HUES64 (cell line): Measurements from ENCODE around the gene ATXN10.

Experiments
- H3K27ac ChIP-seq: 2 replicates; pipeline ENCODE4 v1.7.0; 2013; ENCODE audit warnings: low read depth, low read length, inconsistent platforms
- H3K27me3 ChIP-seq: 2 replicates; pipeline ENCODE4 v1.6.1; 2013; ENCODE audit warnings: mild to moderate bottlenecking, low read length; ENCODE audit not compliant: insufficient read depth
- H3K36me3 ChIP-seq: 2 replicates; pipeline ENCODE4 v1.6.1; 2013; ENCODE audit warnings: mild to moderate bottlenecking, low read length; ENCODE audit not compliant: insufficient read depth
- H3K4me1 ChIP-seq: 2 replicates; pipeline ENCODE4 v1.6.1; 2013; ENCODE audit warnings: mild to moderate bottlenecking, low read length, moderate library complexity; ENCODE audit not compliant: insufficient read depth
- H3K4me3 ChIP-seq: 2 replicates; pipeline ENCODE4 v1.5.1; 2013; ENCODE audit warnings: mild to moderate bottlenecking, low read length, moderate library complexity
- H3K9ac ChIP-seq: 2 replicates; pipeline ENCODE4 v1.6.1; 2013; ENCODE audit warnings: mild to moderate bottlenecking, low read depth, low read length
- H3K9me3 ChIP-seq: 2 replicates; pipeline ENCODE4 v1.6.1; 2013; ENCODE audit warnings: low read depth, low read length; ENCODE audit not compliant: insufficient read depth
- WGBS: fragments of 150-250, 120-280 bp; methylation state at CpG from one replicate; pipeline ENCODE4 v1.1.7; 2013; ENCODE audit warnings: missing lambda C conversion rate; 5-methylcytosine and 5-hydroxymethylcytosine counted together

The ATXN10 gene

GRCh38 chr22:45768490-45768889 is 96.9 kb downstream of the ATXN10 start:
- WGBS: 13% methylated on average over 2 of the region's 3 CpGs
- Histone ChIP-seq H3K9me3 (no peaks in the 10 kb centered on the region), H3K4me3 (no peak overlapping the region), H3K36me3 (peaks cover 4% of the 10 kb centered on the region; the same call in 1 of the 2 replicates), H3K9ac (no peak overlapping the region), H3K27me3 (no peaks in the 10 kb centered on the region), H3K27ac (peak overlapping the region; percentile 47; the same call in 1 of the 2 replicates), H3K4me1 (peaks cover 52% of the 10 kb centered on the region)

- Histone ChIP-seq H3K27me3 (no peaks in the 10 kb centered on the region), H3K36me3 (peaks cover 4% of the 10 kb centered on the region; the same call in 1 of the 2 replicates), H3K9me3 (no peaks in the 10 kb centered on the region), H3K4me1 (peaks cover 41% of the 10 kb centered on the region), H3K4me3 (no peak overlapping the region), H3K27ac (no peak overlapping the region), H3K9ac (no peak overlapping the region)
- 95% methylated on average over 3 of the region's 3 CpGs for WGBS
Observed at GRCh38 chr22:45769569-45770210, 98.1 kb downstream of the ATXN10 start.

DNA sequence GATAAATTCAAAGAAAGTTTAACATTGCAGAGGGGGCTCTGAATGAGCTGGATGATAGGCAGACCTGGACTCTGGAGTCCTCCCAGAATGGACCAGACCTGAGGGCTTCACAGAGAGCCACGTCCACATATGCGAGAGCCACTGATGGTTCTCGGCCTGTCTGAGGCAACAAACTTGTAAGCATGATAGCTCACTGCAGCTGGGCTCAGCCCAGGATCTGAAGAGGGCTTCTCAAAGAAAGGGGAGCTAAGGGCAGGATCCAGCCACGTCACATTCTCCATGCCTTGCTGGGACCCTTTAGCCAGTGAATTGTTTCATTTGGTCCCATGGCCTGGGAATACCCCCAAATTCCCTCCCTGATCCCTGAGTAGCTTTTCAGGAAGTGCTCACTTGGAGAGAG is 98.9 kb downstream of the ATXN10 start:
- WGBS: 95% methylated on average over 3 of the region's 4 CpGs
- H3K9ac ChIP-seq: no peak overlapping the region

DNA sequence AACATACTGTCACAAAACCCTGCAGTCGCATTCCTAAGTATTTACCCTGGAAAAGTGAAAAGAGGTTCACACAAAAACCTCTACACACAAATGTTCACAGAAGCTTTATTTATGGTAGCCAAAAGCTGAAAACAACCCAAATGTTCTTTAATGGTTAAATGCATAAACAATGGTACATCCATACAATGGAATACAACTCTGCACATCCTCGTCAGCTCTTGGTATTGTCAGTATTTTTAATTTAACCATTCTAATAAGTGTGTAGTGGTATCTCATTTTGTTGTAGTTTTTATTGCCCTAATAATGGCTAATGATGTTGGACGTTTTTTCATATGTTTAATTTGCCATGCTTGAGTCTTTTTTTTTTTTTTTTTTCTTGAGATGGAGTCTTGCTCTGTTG is 99.4 kb downstream of the ATXN10 start:
- Histone ChIP-seq H3K36me3 (no peaks in the 10 kb centered on the region), H3K4me1 (peaks cover 40% of the 10 kb centered on the region), H3K27ac (no peak overlapping the region), H3K9ac (no peak overlapping the region), H3K9me3 (no peaks in the 10 kb centered on the region), H3K27me3 (no peaks in the 10 kb centered on the region), H3K4me3 (no peak overlapping the region)
- 93% methylated on average over 2 of the region's 3 CpGs for WGBS

More for the DNA sequence above, 98.9 kb downstream of the ATXN10 start:
- no peaks in the 10 kb centered on the region for H3K9me3 ChIP-seq
- H3K27me3 ChIP-seq: no peaks in the 10 kb centered on the region
- H3K4me1 ChIP-seq: peaks cover 40% of the 10 kb centered on the region
- H3K36me3 ChIP-seq: no peaks in the 10 kb centered on the region
- no peak overlapping the region for H3K27ac ChIP-seq
- no peak overlapping the region for H3K4me3 ChIP-seq

- Histone ChIP-seq H3K9ac (no peak overlapping the region), H3K36me3 (no peaks in the 10 kb centered on the region), H3K27ac (no peak overlapping the region), H3K4me1 (peaks cover 39% of the 10 kb centered on the region), H3K27me3 (no peaks in the 10 kb centered on the region), H3K9me3 (no peaks in the 10 kb centered on the region), H3K4me3 (no peak overlapping the region)
- 94% methylated on average over 2 of the region's 2 CpGs for WGBS
Observed at GRCh38 chr22:45771711-45772110, 100.1 kb downstream of the ATXN10 start.

GRCh38 chr22:45772743-45773142 is 101.1 kb downstream of the ATXN10 start:
- WGBS: 100% methylated on average over 1 of the region's 2 CpGs
- H3K4me3 ChIP-seq: no peak overlapping the region
- H3K9ac ChIP-seq: no peak overlapping the region
- peaks cover 30% of the 10 kb centered on the region for H3K4me1 ChIP-seq
- H3K9me3 ChIP-seq: no peaks in the 10 kb centered on the region
- H3K36me3 ChIP-seq: no peaks in the 10 kb centered on the region
- H3K27ac ChIP-seq: no peak overlapping the region
- H3K27me3 ChIP-seq: no peaks in the 10 kb centered on the region

DNA sequence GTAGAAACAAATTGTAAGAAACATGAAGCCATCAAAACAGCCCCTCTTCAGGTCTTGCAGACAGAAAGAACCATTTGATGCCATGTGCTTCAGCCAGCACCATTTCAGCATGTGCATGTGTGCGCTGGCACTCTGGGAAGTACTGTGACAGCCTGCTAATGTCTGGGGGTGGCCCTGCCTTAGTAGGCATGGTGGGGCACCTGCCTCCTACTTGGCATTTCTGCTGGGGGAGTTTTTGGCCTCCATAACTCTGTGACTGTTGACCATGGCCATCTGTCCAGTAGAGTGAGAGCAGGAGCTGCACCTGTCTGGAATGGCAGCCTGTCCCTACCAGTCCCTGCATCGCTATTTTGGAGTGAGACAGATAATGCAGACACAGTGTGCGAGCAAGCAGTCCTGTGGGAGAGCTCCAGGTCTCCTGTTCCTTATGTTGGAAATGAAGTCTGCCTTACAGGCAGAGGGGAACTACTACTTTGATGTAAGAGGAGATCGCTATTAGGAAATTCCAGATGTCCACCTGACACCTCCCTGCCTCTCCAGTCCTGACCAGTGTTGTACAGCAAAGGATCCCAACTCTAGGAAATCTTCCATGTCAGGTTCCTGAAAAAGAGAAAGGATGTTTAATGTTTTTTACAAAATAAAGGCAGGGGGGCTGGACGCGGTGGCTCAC is 102.5 kb downstream of the ATXN10 start:
- no peak overlapping the region for H3K9ac ChIP-seq
- H3K4me1 ChIP-seq: peaks cover 16% of the 10 kb centered on the region
- H3K4me3 ChIP-seq: no peak overlapping the region
- H3K9me3 ChIP-seq: no peaks in the 10 kb centered on the region
- H3K36me3 ChIP-seq: no peaks in the 10 kb centered on the region
- 94% methylated on average over 6 of the region's 6 CpGs for WGBS
- H3K27ac ChIP-seq: no peak overlapping the region
- H3K27me3 ChIP-seq: no peaks in the 10 kb centered on the region

DNA sequence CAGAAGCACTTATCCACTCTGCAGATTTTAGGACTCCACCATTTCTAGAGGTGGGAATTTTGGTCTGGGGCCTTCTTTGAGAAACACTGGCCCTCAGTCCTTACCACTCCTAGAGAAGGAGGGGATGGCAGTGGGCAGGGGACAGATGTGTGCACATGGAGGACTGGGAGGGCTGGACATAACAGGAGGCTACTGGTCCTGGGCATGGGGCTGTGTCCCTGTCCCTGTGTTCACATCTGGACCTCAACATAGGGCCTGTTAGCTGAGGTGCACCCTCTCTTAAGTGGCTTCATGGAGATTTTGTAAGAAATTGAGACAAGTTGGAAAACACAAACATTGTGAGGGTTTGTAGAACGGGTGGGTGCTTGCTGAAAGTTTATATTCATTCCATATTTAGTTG is 103.4 kb downstream of the ATXN10 start:
- Histone ChIP-seq H3K4me3 (no peak overlapping the region), H3K36me3 (no peaks in the 10 kb centered on the region), H3K4me1 (peaks cover 13% of the 10 kb centered on the region), H3K27me3 (no peaks in the 10 kb centered on the region), H3K9ac (no peak overlapping the region), H3K27ac (no peak overlapping the region), H3K9me3 (no peaks in the 10 kb centered on the region)
- 80% methylated on average over 1 of the region's 1 CpG for WGBS

GRCh38 chr22:45775569-45776312 is 104.1 kb downstream of the ATXN10 start:
- Histone ChIP-seq H3K36me3 (no peaks in the 10 kb centered on the region), H3K27me3 (no peaks in the 10 kb centered on the region), H3K4me3 (no peak overlapping the region), H3K9ac (no peak overlapping the region), H3K4me1 (peaks cover 13% of the 10 kb centered on the region), H3K27ac (no peak overlapping the region), H3K9me3 (no peaks in the 10 kb centered on the region)
- WGBS: 94% methylated on average over 14 of the region's 14 CpGs

DNA sequence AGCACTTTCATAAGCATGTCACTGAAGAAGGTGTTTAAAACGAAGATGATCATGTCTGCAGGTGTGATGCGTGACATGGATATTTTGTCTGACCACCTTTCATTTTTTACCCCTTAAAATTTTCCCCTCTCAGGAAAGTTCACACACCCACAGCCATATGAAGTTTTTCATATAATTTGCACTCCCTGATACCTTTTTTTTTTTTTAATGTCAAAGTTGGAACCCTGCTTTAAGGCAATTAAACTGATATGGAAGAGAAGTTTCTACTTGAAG is 104.6 kb downstream of the ATXN10 start:
- WGBS: 100% methylated on average over 2 of the region's 2 CpGs
- no peak overlapping the region for H3K27ac ChIP-seq
- no peak overlapping the region for H3K9ac ChIP-seq
- peaks cover 13% of the 10 kb centered on the region for H3K4me1 ChIP-seq
- H3K27me3 ChIP-seq: no peaks in the 10 kb centered on the region
- no peaks in the 10 kb centered on the region for H3K36me3 ChIP-seq
- no peak overlapping the region for H3K4me3 ChIP-seq
- H3K9me3 ChIP-seq: no peaks in the 10 kb centered on the region

DNA sequence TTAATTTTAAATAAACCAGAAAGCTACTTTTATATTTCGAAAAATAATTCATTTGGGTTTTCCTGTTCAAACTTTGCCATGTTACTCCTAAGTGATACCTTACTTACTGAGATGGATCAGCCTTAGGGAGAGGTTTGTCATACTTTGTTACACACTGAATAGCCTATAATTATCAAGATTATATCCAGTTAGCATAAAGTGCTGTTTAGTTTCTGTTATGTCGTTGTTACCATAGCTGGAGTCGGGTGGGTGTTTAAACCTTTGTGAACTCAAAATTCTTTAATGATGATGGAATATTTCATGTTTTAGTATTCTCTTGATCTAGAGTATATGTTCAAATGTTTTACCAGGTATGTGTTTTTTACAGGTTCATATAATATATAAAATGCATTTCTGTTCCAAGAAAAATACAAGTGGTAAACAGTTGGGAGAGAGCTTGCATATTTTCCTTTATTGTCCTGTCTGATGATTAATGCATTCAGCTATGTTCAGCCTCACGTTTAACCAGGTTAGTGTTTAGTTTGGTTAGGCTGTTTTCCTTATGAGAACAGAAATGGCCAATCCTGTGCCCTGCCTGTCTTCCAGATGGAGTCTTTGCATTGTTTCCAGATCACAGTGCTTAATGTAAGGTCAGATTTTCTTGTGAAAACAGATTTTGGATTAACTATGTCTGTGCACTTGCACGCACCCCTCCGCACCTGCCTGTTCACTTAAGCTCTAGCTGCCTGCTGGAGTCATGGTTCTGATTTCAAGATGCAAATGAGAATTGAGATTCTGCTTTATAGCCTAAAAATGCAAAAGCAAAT is 105.6 kb downstream of the ATXN10 start:
- no peak overlapping the region for H3K27ac ChIP-seq
- H3K9me3 ChIP-seq: no peaks in the 10 kb centered on the region
- H3K4me3 ChIP-seq: no peak overlapping the region
- H3K27me3 ChIP-seq: no peaks in the 10 kb centered on the region
- H3K9ac ChIP-seq: no peak overlapping the region
- peaks cover 9% of the 10 kb centered on the region for H3K4me1 ChIP-seq
- 94% methylated on average over 5 of the region's 6 CpGs for WGBS
- no peaks in the 10 kb centered on the region for H3K36me3 ChIP-seq
